GM12872 (cell line): ENCODE data around the gene FAM193B.

Experiments
- TF ChIP-seq, protein P1 (sequence below): IDR thresholded peaks from 3 replicates; pipeline ENCODE4 v1.5.1; 2011; ENCODE audit warnings: low read depth, mild to moderate bottlenecking, low read length, moderate library complexity; ENCODE audit not compliant: insufficient read depth

The FAM193B gene

DNA sequence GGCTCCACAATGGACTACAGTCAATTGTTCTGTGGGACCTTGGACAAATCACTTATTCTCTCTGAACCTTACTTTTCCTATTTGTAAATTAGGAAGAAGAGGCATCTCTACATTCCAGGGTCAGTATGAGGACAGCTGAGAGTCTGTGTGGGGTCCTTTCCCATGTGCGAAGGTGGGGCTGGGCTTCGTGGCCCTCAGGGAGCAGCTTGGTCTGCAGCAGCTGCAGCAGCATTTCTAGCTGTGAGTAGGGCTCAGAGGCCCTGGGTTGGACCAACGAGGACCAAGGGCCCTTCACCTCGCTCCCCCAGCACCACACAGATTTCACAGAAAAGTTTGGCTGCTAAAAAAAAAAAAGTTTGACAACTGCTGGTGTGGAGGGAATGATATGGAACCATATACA, 28.2 kb downstream of the FAM193B start:
- TF ChIP-seq, protein P1, sequence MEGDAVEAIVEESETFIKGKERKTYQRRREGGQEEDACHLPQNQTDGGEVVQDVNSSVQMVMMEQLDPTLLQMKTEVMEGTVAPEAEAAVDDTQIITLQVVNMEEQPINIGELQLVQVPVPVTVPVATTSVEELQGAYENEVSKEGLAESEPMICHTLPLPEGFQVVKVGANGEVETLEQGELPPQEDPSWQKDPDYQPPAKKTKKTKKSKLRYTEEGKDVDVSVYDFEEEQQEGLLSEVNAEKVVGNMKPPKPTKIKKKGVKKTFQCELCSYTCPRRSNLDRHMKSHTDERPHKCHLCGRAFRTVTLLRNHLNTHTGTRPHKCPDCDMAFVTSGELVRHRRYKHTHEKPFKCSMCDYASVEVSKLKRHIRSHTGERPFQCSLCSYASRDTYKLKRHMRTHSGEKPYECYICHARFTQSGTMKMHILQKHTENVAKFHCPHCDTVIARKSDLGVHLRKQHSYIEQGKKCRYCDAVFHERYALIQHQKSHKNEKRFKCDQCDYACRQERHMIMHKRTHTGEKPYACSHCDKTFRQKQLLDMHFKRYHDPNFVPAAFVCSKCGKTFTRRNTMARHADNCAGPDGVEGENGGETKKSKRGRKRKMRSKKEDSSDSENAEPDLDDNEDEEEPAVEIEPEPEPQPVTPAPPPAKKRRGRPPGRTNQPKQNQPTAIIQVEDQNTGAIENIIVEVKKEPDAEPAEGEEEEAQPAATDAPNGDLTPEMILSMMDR = no peak

DNA sequence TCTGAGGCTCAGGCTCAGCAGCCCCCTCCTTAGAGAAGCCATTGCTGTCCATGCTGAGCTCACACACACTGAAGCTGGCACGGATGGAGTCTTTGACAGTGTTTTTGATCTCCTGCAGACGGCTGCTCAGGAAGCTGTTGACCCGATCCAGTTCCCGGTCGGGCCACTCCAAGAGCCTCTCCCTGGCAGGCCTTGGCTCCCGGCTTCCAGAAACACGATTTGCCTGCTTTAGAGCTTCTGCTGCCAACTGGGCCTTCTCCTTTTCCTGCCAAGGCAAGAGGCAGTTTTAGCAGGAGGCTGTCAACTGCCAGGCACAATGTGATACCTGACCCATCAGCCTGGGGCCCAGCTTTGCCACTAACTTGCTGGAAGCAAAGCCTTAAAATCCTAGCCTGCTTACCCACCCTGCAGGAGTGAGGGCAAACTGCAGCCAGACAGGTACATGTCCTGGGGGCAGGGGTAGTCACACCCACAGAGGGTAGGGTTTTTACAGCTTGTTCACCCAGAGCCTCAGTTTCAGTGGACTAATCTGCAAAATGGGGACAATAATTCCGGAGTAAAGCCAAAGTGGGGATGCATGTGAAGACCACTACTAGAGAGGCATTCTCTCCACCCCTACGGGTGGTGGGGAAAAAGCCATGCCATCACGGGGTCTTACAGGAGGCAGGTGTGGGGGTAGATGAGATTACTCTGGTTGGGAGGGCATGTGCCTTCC, 29.3 kb downstream of the FAM193B start:
- TF ChIP-seq, protein P1 = no peak

DNA sequence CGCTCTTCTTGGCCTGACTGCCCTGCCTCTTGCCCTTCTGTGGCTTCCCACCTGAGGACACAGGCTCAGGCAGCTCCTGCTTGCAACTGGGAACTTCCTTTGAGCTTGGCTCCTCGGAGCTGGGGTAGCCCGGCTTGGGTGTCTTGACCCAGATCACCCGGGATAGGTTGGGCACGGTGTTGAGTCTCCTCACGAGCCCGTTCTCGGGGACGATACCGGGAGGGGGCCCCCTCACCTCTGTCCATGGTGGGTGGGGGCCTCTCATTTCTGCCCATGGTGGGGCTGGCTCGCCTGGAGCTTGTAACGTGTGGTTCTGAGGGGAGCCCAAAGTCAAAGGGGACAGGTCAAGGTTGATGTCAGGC, 29.8 kb downstream of the FAM193B start:
- TF ChIP-seq, protein P1 = no peak

DNA sequence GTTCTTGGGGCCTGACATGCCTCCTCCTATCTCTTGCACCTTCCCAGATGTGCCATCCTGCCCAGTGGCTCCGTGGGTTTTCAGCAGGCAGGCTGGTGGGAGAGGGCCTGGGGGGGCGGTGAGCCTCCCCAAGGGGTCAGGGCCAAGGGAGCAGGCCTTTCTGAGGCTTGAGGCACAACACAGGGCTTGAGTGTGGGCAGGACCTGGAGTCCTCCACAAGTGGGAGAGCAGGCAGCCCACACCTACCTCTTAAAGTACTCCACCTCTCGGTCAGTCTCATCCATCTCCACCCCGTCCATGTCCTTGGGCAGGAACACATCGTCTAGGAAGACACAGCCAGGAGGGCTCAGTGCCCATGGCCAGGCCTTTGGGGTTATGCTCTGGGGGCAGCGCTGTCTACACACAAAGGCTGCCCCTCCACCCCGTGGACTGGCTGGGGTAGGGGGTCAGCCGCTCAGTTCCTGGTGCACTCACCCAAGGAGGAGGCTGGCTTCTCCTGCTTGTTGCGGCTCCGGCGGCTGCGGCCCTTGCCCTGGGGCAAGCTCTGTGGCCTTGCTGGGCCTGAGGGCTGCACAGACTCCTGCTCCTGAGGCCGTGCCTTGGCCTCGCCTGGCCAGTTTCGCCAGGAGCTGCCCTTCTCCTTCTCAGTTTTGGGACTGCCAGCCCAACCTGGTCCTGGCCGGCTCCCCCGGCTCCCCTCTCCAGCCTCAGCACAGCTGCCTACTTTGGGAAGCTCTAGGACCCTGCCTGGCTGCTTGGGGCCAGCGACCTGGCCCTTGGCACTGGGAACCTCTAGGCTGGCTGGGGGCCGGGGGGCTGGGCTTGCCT, 30.4 kb downstream of the FAM193B start:
- TF ChIP-seq, protein P1 = no peak

- TF ChIP-seq, protein P1 = peak; percentile 18; the same call in 1 of the 3 replicates
Measured at GRCh38 chr5:177520916-177521513, 33.3 kb downstream of the FAM193B start.

GRCh38 chr5:177520271-177520670, 34.1 kb downstream of the FAM193B start:
- TF ChIP-seq, protein P1 = no peak
